HepG2 (cell line): ENCODE data around the gene PLEKHM2. TPM values are rescaled to one million over a fixed set of nuclear protein-coding genes. Genes with fewer than 3 reads are reported as not detected.

Source experiments
- ATF7-NPFF ChIP-seq: sonication (generic); formaldehyde crosslinking; IDR thresholded peaks from 2 replicates; pipeline ENCODE4 v1.8.1; 2023; ENCODE audit warnings: mild to moderate bottlenecking, low read depth, missing genetic modification reagents, moderate library complexity
- GMEB1 ChIP-seq: sonication (generic); formaldehyde crosslinking; IDR thresholded peaks from 2 replicates; pipeline ENCODE4 v1.5.1; 2020; ENCODE audit warnings: missing genetic modification reagents, mild to moderate bottlenecking, borderline replicate concordance
- GZF1 ChIP-seq: sonication (generic); formaldehyde crosslinking; IDR thresholded peaks from 2 replicates; pipeline ENCODE4 v1.5.1; 2020; ENCODE audit warnings: mild to moderate bottlenecking, missing genetic modification reagents
- HOMEZ ChIP-seq: IDR thresholded peaks from 2 replicates; pipeline ENCODE4 v1.6.1; 2016; ENCODE audit warnings: low read depth
- KLF16 ChIP-seq, 2 experiments: sonication (generic) in 1 of 2; formaldehyde crosslinking in 1 of 2; IDR thresholded peaks; 2 replicates each; pipeline versions ENCODE4 v1.6.1 to v1.8.0; 2016 to 2023; ENCODE audit warnings: missing genetic modification reagents in 2 of 2, missing compliant biosample characterization in 1 of 2
- KLF6 ChIP-seq: IDR thresholded peaks from 2 replicates; pipeline ENCODE4 v1.8.0; 2016; ENCODE audit warnings: missing biosample characterization, missing genetic modification reagents
- LBX2 ChIP-seq: sonication (generic); formaldehyde crosslinking; IDR thresholded peaks from 2 replicates; pipeline ENCODE4 v1.5.0; 2020; ENCODE audit warnings: missing genetic modification reagents, mild to moderate bottlenecking, borderline replicate concordance
- MLX ChIP-seq: IDR thresholded peaks from 2 replicates; pipeline ENCODE4 v1.6.1; 2016
- NR2C2 ChIP-seq: sonication (generic); formaldehyde crosslinking; IDR thresholded peaks from 2 replicates; pipeline ENCODE4 v1.4.0; 2020; ENCODE audit warnings: missing genetic modification reagents, mild to moderate bottlenecking, moderate library complexity, borderline replicate concordance
- PBX2 ChIP-seq: IDR thresholded peaks from 2 replicates; pipeline ENCODE4 v1.6.1; 2016; ENCODE audit warnings: control low read depth
- SIX4 ChIP-seq: sonication (generic); formaldehyde crosslinking; IDR thresholded peaks from 2 replicates; pipeline ENCODE4 v1.4.0; 2020; ENCODE audit warnings: missing genetic modification reagents
- SP140L ChIP-seq: sonication (generic); formaldehyde crosslinking; IDR thresholded peaks from 2 replicates; pipeline ENCODE4 v1.4.0; 2020; ENCODE audit warnings: missing genetic modification reagents, borderline replicate concordance
- TBX2 ChIP-seq: sonication (generic); formaldehyde crosslinking; IDR thresholded peaks from 2 replicates; pipeline ENCODE4 v1.5.0; 2020; ENCODE audit warnings: missing genetic modification reagents, mild to moderate bottlenecking, borderline replicate concordance
- THYN1 ChIP-seq: sonication (generic); formaldehyde crosslinking; IDR thresholded peaks from 2 replicates; pipeline ENCODE4 v1.8.1; 2023; ENCODE audit warnings: low read depth, mild to moderate bottlenecking, moderate library complexity, missing genetic modification reagents, borderline replicate concordance
- U2AF2 ChIP-seq: fragments of 200-400 bp; formaldehyde crosslinking; IDR thresholded peaks from 2 replicates; pipeline ENCODE4 v1.6.1; 2017; ENCODE audit warnings: low read depth, mild to moderate bottlenecking, low read length
- ZBTB14 ChIP-seq: sonication (generic); formaldehyde crosslinking; IDR thresholded peaks from 2 replicates; pipeline ENCODE4 v1.4.0; 2020; ENCODE audit warnings: missing genetic modification reagents
- ZBTB38 ChIP-seq: sonication (generic); formaldehyde crosslinking; IDR thresholded peaks from 2 replicates; pipeline ENCODE4 v1.5.1; 2020; ENCODE audit warnings: mild to moderate bottlenecking, missing genetic modification reagents
- ZBTB7A ChIP-seq: sonication (generic); formaldehyde crosslinking; IDR thresholded peaks from 2 replicates; pipeline ENCODE4 v1.8.0; 2022; ENCODE audit warnings: mild to moderate bottlenecking, missing genetic modification reagents
- ZFP36L2 ChIP-seq: sonication (generic); formaldehyde crosslinking; IDR thresholded peaks from 2 replicates; pipeline ENCODE4 v1.4.0; 2020; ENCODE audit warnings: missing genetic modification reagents
- ZNF205 ChIP-seq: IDR thresholded peaks from 2 replicates; pipeline ENCODE4 v1.6.1; 2018; ENCODE audit warnings: missing biosample characterization, missing genetic modification reagents
- ZNF446 ChIP-seq: sonication (generic); formaldehyde crosslinking; IDR thresholded peaks from 2 replicates; pipeline ENCODE4 v1.5.0; 2020; ENCODE audit warnings: mild to moderate bottlenecking, missing genetic modification reagents
- ZNF766 ChIP-seq: sonication (generic); formaldehyde crosslinking; IDR thresholded peaks from 2 replicates; pipeline ENCODE4 v1.5.0; 2020; ENCODE audit warnings: missing genetic modification reagents, borderline replicate concordance
- polyA plus RNA-seq, 8 experiments: library from polyadenylated mRNA; depleted of rRNA in 3 of 8; stranded (reverse) in 7 of 8; unstranded in 1 of 8; fragments of >200 nt; fragmentation: Illumina TruSeq in 4 of 8; extraction: Trizol in 4 of 8; gene quantifications; 2 replicates each; pipeline versions ENCODE4 v1.2.1 to v1.2.3, GENCODE V29; 2011 to 2016; ENCODE audit warnings: low read depth in 4 of 8, missing spikeins in 1 of 8, mixed read lengths in 1 of 8; ENCODE audit not compliant: insufficient read depth in 1 of 8
- total RNA-seq, 5 experiments: library from RNA; depleted of rRNA; stranded (reverse); fragments of >200 nt; fragmentation: Illumina TruSeq; extraction: Trizol; gene quantifications; 2 replicates each; pipeline ENCODE4 v1.2.3, GENCODE V29; 2016; ENCODE audit warnings: low read depth in 1 of 5

PLEKHM2 gene
- total and polyA plus RNA-seq, 2 of the 13 experiments (the other 11 are each of a cell fraction or from before 2014, with no cell fraction given) = 16.5 to 27.3 TPM

- TF ChIP-seq HOMEZ (CRISPR knock-in tag) = peak; percentile 55; the same call in 1 of the 2 replicates
- no peak for TF ChIP-seq SP140L
- TF ChIP-seq MLX = 0 out of 2 replicates have a peak, but pooled peaks have one; percentile 30
- no peak for TF ChIP-seq LBX2 (CRISPR knock-in tag)
- TF ChIP-seq ZNF446 (CRISPR knock-in tag) = no peak
- no peak for TF ChIP-seq NR2C2 (CRISPR knock-in tag)
- TF ChIP-seq TBX2 = peak; percentile 56; the same call in 1 of the 2 replicates
- TF ChIP-seq PBX2 = no peak
- TF ChIP-seq GZF1 (CRISPR knock-in tag) = no peak; the same call in 1 of the 2 replicates
- no peak for TF ChIP-seq ZNF766
- no peak for TF ChIP-seq GMEB1 (CRISPR knock-in tag)
- peak; percentile 51; the same call in 1 of the 2 replicates for TF ChIP-seq ZNF205 (CRISPR knock-in tag)
- peak; percentile 41; the same call in 1 of the 2 replicates for TF ChIP-seq ZBTB38 (CRISPR knock-in tag)
- TF ChIP-seq KLF16 (CRISPR knock-in tag; IDR thresholded peaks at IDR 0.05) = no peak
- TF ChIP-seq ZBTB7A (CRISPR knock-in tag) = peak; percentile 50; the same call in 1 of the 2 replicates
- no peak for TF ChIP-seq ZFP36L2 (CRISPR knock-in tag)
- 0 out of 2 replicates have a peak, but pooled peaks have one; percentile 55 for TF ChIP-seq KLF6 (CRISPR knock-in tag)
- peak; percentile 30; the same call in 1 of the 2 replicates for TF ChIP-seq ATF7-NPFF
- no peak for TF ChIP-seq THYN1
- no peak for TF ChIP-seq ZBTB14 (CRISPR knock-in tag)
- no peak for TF ChIP-seq U2AF2
- TF ChIP-seq SIX4 (CRISPR knock-in tag) = no peak
These were observed 57.1 kb downstream of the PLEKHM2 start (continued) for GRCh38 chr1:15740924-15741850.
